ENCODE data around the gene ARHGDIG. TPM values are rescaled to one million over a fixed set of nuclear protein-coding genes. Genes with fewer than 3 reads are reported as not detected.

The ARHGDIG gene
- total and polyA plus RNA-seq, 9 of the 15 experiments (the other 6 are each of a cell fraction or from before 2014, with no cell fraction given): 0.36 to 2.5 (median 0.64) TPM; not detected in 2

- TF ChIP-seq TCF7 (IDR thresholded peaks at IDR 0.05; ENCODE audit: borderline replicate concordance) (peak; percentile 85; the same call in 1 of the 2 replicates), ZNF592 (IDR thresholded peaks at IDR 0.05) (peak; percentile 87; the same call in 1 of the 2 replicates)
Observed at GRCh38 chr16:252366-253337, 27.7 kb upstream of the ARHGDIG start (continued).

GRCh38 chr16:253833-254232 lies 26.6 kb upstream of the ARHGDIG start:
- ATAC-seq: no peak
- no peak overlapping the region for H3K4me3 ChIP-seq
- TF ChIP-seq ZNF24 (IDR thresholded peaks at IDR 0.05) (no peak), CREB5 (CRISPR knock-in tag; IDR thresholded peaks at IDR 0.05) (no peak), EWSR1 (IDR thresholded peaks at IDR 0.05; ENCODE audit: borderline replicate concordance, low read depth, partially characterized antibody) (no peak), E2F3 (CRISPR knock-in tag; IDR thresholded peaks at IDR 0.05) (no peak), GTF3C2 (IDR thresholded peaks at IDR 0.05; ENCODE audit: borderline replicate concordance, extremely low read depth, insufficient read length) (no peak), CBX2 (IDR thresholded peaks at IDR 0.05; ENCODE audit: insufficient read depth, low read length, poor library complexity, severe bottlenecking) (no peak)

More at GRCh38 chr16:253833-254232, 26.6 kb upstream of the ARHGDIG start:
- H3K4me2 ChIP-seq (ENCODE audit: insufficient read depth, low read length): no peak overlapping the region
- DNase-seq (ENCODE audit: extremely low read depth in 1 of 4, low spot score in 3 of 4): peak in 1 of 4 experiments; percentile 7
- BruUV-seq (replicated peaks): no TSS peak
- ChIA-PET POLR2A (interaction anchor here (1.0 to 3.5 kb wide), 3 partner anchors 10 to 163 kb away, joined by 3 to 14 read pairs (median 4); no protein-coding TSS in a partner anchor), CTCF (ENCODE audit: low intra/inter-chr PET ratio) (no interaction called here)
- H3K27me3 ChIP-seq (ENCODE audit: control insufficient read depth in 2 of 2, insufficient read depth in 2 of 2, low read length in 2 of 2): no peaks in the 10 kb centered on the region
- in situ Hi-C loops (cut with MboI) (no loop called here), intact Hi-C loops (cut with micrococcal nuclease) (no loop called here)
- 92% methylated on average over 6 of the region's 6 CpGs for WGBS (ENCODE audit: insufficient coverage, low coverage, missing lambda C conversion rate)
- H2AFZ ChIP-seq (ENCODE audit: low read depth, low read length): no peak overlapping the region
- no peak overlapping the region for H3K27ac ChIP-seq (ENCODE audit: extremely low read depth, low read depth, low read length)
- peaks cover 11 to 46% of the 10 kb centered on the region in 2 experiments for H3K4me1 ChIP-seq (replicated peaks in 1 of 2; ENCODE audit: control insufficient read depth in 2 of 2, insufficient read depth in 2 of 2, low read length in 2 of 2)
- FAIRE-seq: peak; percentile 65
- no peaks in the 10 kb centered on the region for H4K20me1 ChIP-seq (replicated peaks; ENCODE audit: control insufficient read depth, insufficient read depth, low read length)
- peaks cover 5% of the 10 kb centered on the region; the same call in 1 of the 3 replicates for H3K79me2 ChIP-seq (ENCODE audit: control insufficient read depth, insufficient read depth, low read length)
- H3K9ac ChIP-seq (ENCODE audit: insufficient read depth in 1 of 2, low read depth in 2 of 2, low read length in 2 of 2): peak overlapping the region in 1 of 2 experiments; percentile 49; a peak in 1 of 4 replicates
- H3K9me1 ChIP-seq (ENCODE audit: control insufficient read depth, insufficient read depth, low read length): no peaks in the 10 kb centered on the region
- H3K9me3 ChIP-seq (replicated peaks; ENCODE audit: control insufficient read depth, insufficient read depth, low read depth, low read length): no peaks in the 10 kb centered on the region
- H3K36me3 ChIP-seq (ENCODE audit: control insufficient read depth, insufficient read depth, low read length): peaks cover 16% of the 10 kb centered on the region; the same call in 2 of the 3 replicates
